Activated effector memory CD4-positive, alpha-beta T cell treated with anti-CD3 and anti-CD28 coated beads, Interleukin-2, amount 50 U/mL, for 16 hours (primary cell): ENCODE data around the gene RASSF1.
A peak's percentile ranks its signal among the peaks of the same experiment; 100 is the strongest.
"Not testable (repeated sequence)": the region's sequence is repeated elsewhere in the genome, so short reads cannot be mapped to it uniquely, and the experiment has no call there.

Experiments
- DNase-seq: peaks from one replicate; pipeline ENCODE4 v3.0.0-alpha.2; 2020

RASSF1 gene

GRCh38 chr3:50298836-50299637 lies 41.6 kb downstream of the RASSF1 start, which contains the start of the genes HYAL3 and NAA80:
HYAL3 (minus strand) TSS chr3:50299405; CDS start chr3:50295602, 3,803 bp downstream.
NAA80 (minus strand) TSS chr3:50299405; CDS start chr3:50297463, 1,942 bp downstream.
- peak; percentile 99 for DNase-seq

GRCh38 chr3:50297896-50298725 lies 42.5 kb downstream of the RASSF1 start:
- peak; percentile 66 for DNase-seq

- DNase-seq: peak; percentile 61
These were observed 43.3 kb downstream of the RASSF1 start for GRCh38 chr3:50297384-50297775.

GRCh38 chr3:50296721-50297383 lies 43.8 kb downstream of the RASSF1 start:
- peak; percentile 62 for DNase-seq

GRCh38 chr3:50295553-50296431 lies 44.8 kb downstream of the RASSF1 start:
- no peak for DNase-seq

- peak; percentile 60 for DNase-seq
These were observed 45.9 kb downstream of the RASSF1 start for GRCh38 chr3:50294492-50295403.

- no peak for DNase-seq
These were observed 46.5 kb downstream of the RASSF1 start for GRCh38 chr3:50294089-50294488.

- peak; percentile 62 for DNase-seq
These were observed 47.4 kb downstream of the RASSF1 start for GRCh38 chr3:50293079-50293801.

- peak; percentile 99 for DNase-seq
These were observed 48.2 kb downstream of the RASSF1 start, which contains the start of gene IFRD2 for GRCh38 chr3:50292159-50293078. IFRD2 (minus strand) TSS chr3:50292429; CDS start chr3:50292274, 155 bp downstream.

GRCh38 chr3:50290161-50290641 lies 50.4 kb downstream of the RASSF1 start:
- peak; percentile 62 for DNase-seq

- no peak for DNase-seq
These were observed 51.5 kb downstream of the RASSF1 start for GRCh38 chr3:50289130-50289529.

- DNase-seq: peak; percentile 60
These were observed 52.1 kb downstream of the RASSF1 start for GRCh38 chr3:50288387-50289007.

GRCh38 chr3:50287262-50287661 lies 53.4 kb downstream of the RASSF1 start:
- peak; percentile 57 for DNase-seq

GRCh38 chr3:50286322-50287227 lies 54.1 kb downstream of the RASSF1 start:
- DNase-seq: peak; percentile 60

- DNase-seq: not testable (repeated sequence)
These were observed 56.5 kb downstream of the RASSF1 start for GRCh38 chr3:50284121-50284520.
